DMS 273 (cell line): ENCODE results near the gene PPP5C.
"Not testable (repeated sequence)": the region's sequence is repeated elsewhere in the genome, so short reads cannot be mapped to it uniquely, and the experiment has no call there.

Experiments
- DNase-seq: peaks from one replicate; lab custom pipeline; 2025; ENCODE audit not compliant: unreplicated experiment; lab: John Stamatoyannopoulos, UW

The PPP5C gene

GRCh38 chr19:46361915-46362314 is 15.0 kb downstream of the PPP5C start:
- DNase-seq: no peak

GRCh38 chr19:46364359-46364758 is 17.5 kb downstream of the PPP5C start:
- DNase-seq: no peak

GRCh38 chr19:46365561-46365960 is 18.7 kb downstream of the PPP5C start:
- DNase-seq: peak; percentile 49

GRCh38 chr19:46366620-46367292 is 19.9 kb downstream of the PPP5C start:
- DNase-seq: peak; percentile 96

GRCh38 chr19:46367426-46367825 is 20.5 kb downstream of the PPP5C start:
- no peak for DNase-seq

- no peak for DNase-seq
These were observed 21.2 kb downstream of the PPP5C start for GRCh38 chr19:46368116-46368515.

- DNase-seq: no peak
These were observed 22.9 kb downstream of the PPP5C start for GRCh38 chr19:46369817-46370216.

GRCh38 chr19:46371371-46371901 is 24.5 kb downstream of the PPP5C start:
- no peak for DNase-seq

GRCh38 chr19:46372901-46373490 is 26.1 kb downstream of the PPP5C start:
- DNase-seq: peak; percentile 78

- DNase-seq: peak; percentile 99
These were observed 26.8 kb downstream of the PPP5C start for GRCh38 chr19:46373491-46374359.

- DNase-seq: no peak
These were observed 27.9 kb downstream of the PPP5C start for GRCh38 chr19:46374536-46375475.

GRCh38 chr19:46375476-46376067 is 28.7 kb downstream of the PPP5C start:
- not testable (repeated sequence) for DNase-seq

GRCh38 chr19:46376241-46377153 is 29.6 kb downstream of the PPP5C start:
- no peak for DNase-seq

GRCh38 chr19:46378268-46378667 is 31.4 kb downstream of the PPP5C start:
- DNase-seq: no peak

- no peak for DNase-seq
These were observed 33.8 kb downstream of the PPP5C start for GRCh38 chr19:46380690-46381089.

GRCh38 chr19:46381346-46381745 is 34.5 kb downstream of the PPP5C start:
- no peak for DNase-seq

- DNase-seq: peak; percentile 56
These were observed 35.0 kb downstream of the PPP5C start for GRCh38 chr19:46381756-46382345.

GRCh38 chr19:46383171-46383815 is 36.4 kb downstream of the PPP5C start:
- no peak for DNase-seq
